CD4-positive, alpha-beta T cell treated with Interferon alpha-2 for 1 hour (primary cell): ENCODE data around the gene CD4.

ENCODE experiments used
- DNase-seq, 2 donors: peaks; one replicate each; pipeline ENCODE4 v3.0.0-alpha.2; 2020 to 2022

Gene CD4

GRCh38 chr12:6829536-6830220, 40.4 kb downstream of the CD4 start:
- DNase-seq: no peak

DNA sequence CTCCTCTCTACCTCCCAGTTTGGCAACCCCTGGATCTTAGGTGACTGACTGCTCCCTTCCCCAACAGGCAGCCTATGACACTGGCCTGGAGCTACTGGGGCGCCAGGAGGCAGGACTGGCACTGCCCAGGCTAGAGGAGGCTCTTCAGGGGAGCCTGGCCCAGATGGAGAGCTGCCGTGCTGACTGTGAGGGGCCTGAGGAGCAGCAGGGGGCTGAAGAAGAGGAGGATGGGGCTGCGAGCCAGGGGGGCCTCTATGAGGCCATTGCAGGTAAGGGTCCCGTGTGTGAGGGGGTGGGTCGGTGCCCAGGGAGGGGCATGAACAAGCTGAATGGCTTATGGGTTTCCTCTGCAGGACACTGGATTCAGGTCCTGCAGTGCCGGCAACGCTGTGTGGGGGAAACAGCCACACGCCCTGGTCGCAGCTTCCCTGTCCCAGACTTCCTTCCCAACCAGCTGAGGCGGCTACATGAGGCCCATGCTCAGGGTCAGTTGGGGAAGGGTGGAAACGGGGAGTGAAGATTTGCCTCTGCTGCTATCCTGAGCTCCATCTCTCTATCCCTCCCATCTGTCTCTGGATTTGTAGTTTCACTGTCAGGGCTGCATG, 41.1 kb downstream of the CD4 start:
- no peak for DNase-seq

GRCh38 chr12:6830999-6831398, 41.7 kb downstream of the CD4 start:
- DNase-seq: no peak

DNA sequence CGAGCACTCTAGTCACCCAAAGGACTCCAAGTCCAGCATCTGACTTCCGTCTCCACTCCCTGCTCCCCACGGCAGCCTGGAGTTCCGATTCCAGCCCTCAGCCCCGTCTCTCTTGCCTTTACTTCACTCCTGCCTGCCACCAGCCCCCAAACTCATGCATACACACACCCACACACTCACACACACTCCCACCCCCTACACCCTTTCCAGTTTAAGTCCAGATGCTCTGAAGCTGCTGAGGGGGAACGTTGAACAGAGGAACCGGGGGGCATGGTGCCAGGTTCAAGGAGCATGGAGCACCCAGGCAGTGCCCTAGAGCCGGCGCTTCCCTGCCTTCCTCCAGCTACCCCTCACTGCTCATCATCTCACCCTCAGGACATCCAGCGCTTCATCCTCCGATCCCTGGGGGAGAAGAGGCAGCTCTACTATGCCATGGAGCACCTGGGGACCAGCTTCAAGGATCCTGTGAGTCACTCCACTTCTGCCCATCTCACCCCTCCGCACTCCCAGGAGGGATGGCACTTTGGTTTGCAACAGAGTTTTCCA, 42.2 kb downstream of the CD4 start:
- no peak for DNase-seq

- no peak for DNase-seq
Observed at GRCh38 chr12:6832125-6832524, 42.8 kb downstream of the CD4 start.

DNA sequence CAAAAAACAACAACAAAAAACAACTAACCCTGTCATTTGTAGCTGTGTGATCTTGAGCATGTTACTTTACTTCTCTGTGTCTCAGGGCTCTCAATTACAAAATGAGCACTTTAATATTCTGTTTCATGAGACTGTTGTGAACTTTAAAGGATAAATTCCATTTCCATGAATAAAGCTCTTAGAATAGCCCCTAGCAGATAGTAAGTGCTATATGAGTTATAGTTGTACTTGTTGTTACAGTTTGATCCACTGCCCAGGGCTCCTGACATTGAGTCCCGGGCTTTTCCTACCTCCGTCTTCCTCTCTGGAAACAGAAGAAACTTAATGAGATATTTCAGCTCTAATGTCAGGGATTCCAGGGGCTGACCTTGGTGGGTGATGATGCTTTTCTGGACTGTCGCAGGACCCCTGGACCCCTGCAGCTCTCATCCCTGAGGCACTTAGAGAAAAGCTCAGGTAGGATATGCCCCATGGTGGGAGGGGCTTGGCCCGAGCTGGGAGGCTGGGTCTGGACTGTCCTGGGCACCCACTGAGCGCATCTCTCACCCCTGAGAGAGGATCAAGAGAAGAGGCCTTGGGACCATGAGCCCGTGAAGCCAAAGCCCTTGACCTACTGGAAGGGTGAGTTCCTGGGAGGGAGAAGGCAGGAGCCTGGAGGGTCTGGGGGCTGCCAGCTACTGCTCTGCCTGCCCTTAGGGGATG, 44.0 kb downstream of the CD4 start:
- DNase-seq: no peak

- no peak for DNase-seq
Observed at GRCh38 chr12:6834254-6834653, 44.9 kb downstream of the CD4 start.

DNA sequence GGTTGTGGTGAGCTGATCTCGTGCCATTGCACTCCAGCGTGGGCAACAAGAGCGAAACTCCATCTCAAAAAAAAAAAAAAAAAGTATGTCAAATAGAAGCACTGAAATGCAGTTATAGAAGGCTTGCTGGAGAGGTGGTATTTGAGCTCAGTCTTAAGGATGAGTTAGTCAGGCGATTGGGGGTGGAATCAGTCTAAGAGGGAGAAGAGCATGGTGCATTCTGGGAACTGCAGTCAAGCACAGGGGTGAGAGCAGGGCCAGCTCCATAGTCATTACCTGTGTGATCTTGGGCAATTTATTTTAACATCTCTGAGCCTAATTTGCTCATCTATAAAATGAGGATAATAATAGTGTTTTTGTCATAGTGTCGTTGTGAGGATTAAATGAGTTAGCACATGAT, 45.5 kb downstream of the CD4 start:
- DNase-seq: no peak

- DNase-seq: no peak
Observed at GRCh38 chr12:6836851-6837250, 47.5 kb downstream of the CD4 start.

- no peak for DNase-seq
Observed at GRCh38 chr12:6837370-6838060, 48.2 kb downstream of the CD4 start.

- DNase-seq: no peak
Observed at GRCh38 chr12:6838854-6839253, 49.5 kb downstream of the CD4 start.

GRCh38 chr12:6839482-6840201, 50.3 kb downstream of the CD4 start:
- no peak for DNase-seq

DNA sequence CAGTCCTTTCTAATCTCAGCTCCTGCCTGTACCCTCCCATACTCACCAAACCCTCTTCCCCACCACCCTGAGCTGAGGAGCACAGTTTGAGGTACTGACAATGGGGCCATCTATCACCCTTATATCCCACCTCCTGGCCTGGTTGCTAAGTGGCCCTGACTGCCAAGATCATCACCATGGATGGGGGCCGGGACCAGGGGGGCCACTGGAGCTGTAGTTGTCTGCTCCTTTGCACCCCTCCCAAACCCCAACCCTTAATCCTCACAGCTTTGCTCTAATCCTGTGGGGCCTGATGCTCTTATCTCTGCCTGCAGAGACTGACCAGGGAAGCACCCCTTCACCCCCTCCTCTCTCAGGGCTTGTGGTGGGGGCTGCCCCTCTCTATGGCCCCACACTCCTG, 51.0 kb downstream of the CD4 start:
- DNase-seq: no peak

GRCh38 chr12:6840761-6841515, 51.6 kb downstream of the CD4 start, which contains the start of gene GNB3:
TSS of gene GNB3 (plus strand) at chr12:6840925. CDS start at chr12:6841288, 363 bp downstream.
- DNase-seq: no peak

GRCh38 chr12:6842075-6842474, 52.7 kb downstream of the CD4 start:
- DNase-seq: no peak

DNA sequence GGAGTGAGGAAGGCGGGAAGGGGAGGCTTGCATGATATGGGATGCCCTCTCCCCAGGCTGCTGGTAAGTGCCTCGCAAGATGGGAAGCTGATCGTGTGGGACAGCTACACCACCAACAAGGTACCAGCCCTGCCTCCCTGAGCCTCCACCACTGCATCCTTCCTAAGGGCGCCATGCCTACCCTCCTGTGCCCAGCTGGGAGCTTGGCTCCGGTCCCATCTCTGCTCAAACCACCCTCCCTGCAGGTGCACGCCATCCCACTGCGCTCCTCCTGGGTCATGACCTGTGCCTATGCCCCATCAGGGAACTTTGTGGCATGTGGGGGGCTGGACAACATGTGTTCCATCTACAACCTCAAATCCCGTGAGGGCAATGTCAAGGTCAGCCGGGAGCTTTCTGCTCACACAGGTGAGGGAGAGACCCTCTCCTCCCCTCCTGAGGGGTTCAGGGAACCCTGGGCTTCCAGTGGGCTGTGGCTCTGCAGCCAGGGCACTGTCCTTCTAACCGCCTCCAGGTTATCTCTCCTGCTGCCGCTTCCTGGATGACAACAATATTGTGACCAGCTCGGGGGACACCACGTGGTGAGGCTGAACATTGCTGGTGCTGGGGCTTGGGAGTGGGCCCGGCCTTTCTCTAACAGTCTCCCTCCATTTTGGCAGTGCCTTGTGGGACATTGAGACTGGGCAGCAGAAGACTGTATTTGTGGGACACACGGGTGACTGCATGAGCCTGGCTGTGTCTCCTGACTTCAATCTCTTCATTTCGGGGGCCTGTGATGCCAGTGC, 54.0 kb downstream of the CD4 start:
- DNase-seq: no peak

DNA sequence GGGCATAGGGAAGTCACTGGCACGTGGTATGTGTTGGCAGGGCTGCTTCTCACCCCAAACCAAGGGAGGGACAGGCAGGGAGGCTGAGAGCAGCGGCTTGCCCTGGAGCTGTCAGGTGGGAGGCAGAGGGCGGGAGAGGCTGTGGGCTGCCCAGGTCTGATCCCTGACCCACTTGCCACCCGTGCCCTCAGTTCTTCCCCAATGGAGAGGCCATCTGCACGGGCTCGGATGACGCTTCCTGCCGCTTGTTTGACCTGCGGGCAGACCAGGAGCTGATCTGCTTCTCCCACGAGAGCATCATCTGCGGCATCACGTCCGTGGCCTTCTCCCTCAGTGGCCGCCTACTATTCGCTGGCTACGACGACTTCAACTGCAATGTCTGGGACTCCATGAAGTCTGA, 56.1 kb downstream of the CD4 start:
- DNase-seq: no peak

- no peak for DNase-seq
Observed at GRCh38 chr12:6846316-6846869, 57.1 kb downstream of the CD4 start.

- no peak for DNase-seq
Observed at GRCh38 chr12:6847676-6848075, 58.3 kb downstream of the CD4 start.

DNA sequence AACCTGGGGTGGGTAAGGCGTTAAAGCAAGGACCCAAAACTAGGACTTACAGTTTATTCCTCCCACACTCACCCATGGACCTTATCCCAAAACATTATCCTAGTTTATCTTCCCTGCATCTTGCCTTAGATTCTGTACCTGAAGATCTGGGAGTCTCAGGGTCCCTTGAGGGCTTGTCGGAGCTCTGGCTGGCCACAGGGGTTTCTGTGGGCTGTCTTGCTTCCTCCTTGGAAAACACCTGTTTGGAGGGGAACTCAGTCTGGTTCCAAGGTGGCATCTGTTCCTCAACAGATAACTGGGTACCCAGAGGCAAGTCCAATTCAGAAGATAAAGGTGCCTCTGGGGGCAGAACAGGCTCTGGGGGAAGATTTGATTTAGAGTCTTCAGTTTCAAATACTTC, 60.1 kb downstream of the CD4 start:
- DNase-seq: no peak
